Activated naive CD8-positive, alpha-beta T cell treated with anti-CD3 and anti-CD28 coated beads, Interleukin-2, amount 10 ng/mL, durations not matched to agents 7 days and 5 days (primary cell): Measurements from ENCODE around the gene RCBTB1. TPM values are rescaled to one million over a fixed set of nuclear protein-coding genes. Genes with fewer than 3 reads are reported as not detected.
"Not testable (repeated sequence)": the region's sequence is repeated elsewhere in the genome, so short reads cannot be mapped to it uniquely, and the experiment has no call there.

ENCODE experiments used
- ATAC-seq: fragments of 150-1000 bp; cut with Tn5 transposase; one replicate; pipeline ENCODE4 v1.10.0; 2021; ENCODE audit warnings: low read depth, moderate library complexity
- POLR2A ChIA-PET: fragments of 350-600 bp; sonication (Branson Sonifier 250); formaldehyde crosslinking; loops from one replicate; lab custom pipeline; 2021; ENCODE audit warnings: antibody characterized with exemption; lab: Charles Lee
- DNase-seq: peaks from one replicate; pipeline ENCODE4 v3.0.0; 2021
- H3K27ac Mint-ChIP-seq: one replicate; pipeline ENCODE4 v1.8.0; 2022; ENCODE audit warnings: mild to moderate bottlenecking, mixed read lengths
- H3K27me3 Mint-ChIP-seq: one replicate; pipeline ENCODE4 v1.8.0; 2022; ENCODE audit warnings: mild to moderate bottlenecking, moderate library complexity, mixed read lengths
- H3K36me3 Mint-ChIP-seq: one replicate; pipeline ENCODE4 v1.8.0; 2021; ENCODE audit warnings: mild to moderate bottlenecking, mixed read lengths
- H3K4me1 Mint-ChIP-seq: one replicate; pipeline ENCODE4 v1.8.0; 2021; ENCODE audit warnings: mixed read lengths
- H3K4me3 Mint-ChIP-seq: one replicate; pipeline ENCODE4 v1.8.0; 2022; ENCODE audit warnings: mild to moderate bottlenecking, moderate library complexity, mixed read lengths
- H3K9me3 Mint-ChIP-seq: one replicate; pipeline ENCODE4 v1.8.0; 2021; ENCODE audit warnings: mixed read lengths
- total RNA-seq, 2 experiments: library from RNA; stranded (reverse); gene quantifications; one replicate each; pipeline ENCODE4 v1.2.3, GENCODE V29; 2021

The RCBTB1 gene
- total RNA-seq, 2 experiments from 2014 or later: 18.9 to 20.6 TPM

DNA sequence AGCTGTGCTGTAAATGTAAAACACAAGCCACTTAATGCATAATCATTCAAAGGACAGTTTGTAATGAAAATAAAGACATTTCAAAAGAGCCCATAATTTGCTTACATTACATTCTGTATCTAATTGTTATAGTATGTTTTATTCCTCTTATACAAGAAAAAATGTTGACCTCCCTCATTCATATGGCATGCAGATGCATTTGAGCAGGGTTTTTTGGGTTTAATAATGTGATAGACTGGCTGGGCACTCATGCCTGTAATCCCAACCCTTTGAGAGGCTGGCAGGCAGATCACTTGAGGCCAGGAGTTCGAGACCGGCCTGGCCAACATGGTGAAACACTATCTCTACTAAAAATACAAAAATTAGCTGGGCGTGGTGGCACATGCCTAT lies 31.3 kb upstream of the RCBTB1 start:
- peaks cover 5% of the 10 kb centered on the region for H3K27me3 Mint-ChIP-seq
- no peak overlapping the region for H3K27ac Mint-ChIP-seq
- no peak for ATAC-seq
- no peak for DNase-seq
- no peaks in the 10 kb centered on the region for H3K36me3 Mint-ChIP-seq
- POLR2A ChIA-PET: no interaction called here
- no peaks in the 10 kb centered on the region for H3K9me3 Mint-ChIP-seq
- no peak overlapping the region for H3K4me3 Mint-ChIP-seq
- H3K4me1 Mint-ChIP-seq: peaks cover 2% of the 10 kb centered on the region

DNA sequence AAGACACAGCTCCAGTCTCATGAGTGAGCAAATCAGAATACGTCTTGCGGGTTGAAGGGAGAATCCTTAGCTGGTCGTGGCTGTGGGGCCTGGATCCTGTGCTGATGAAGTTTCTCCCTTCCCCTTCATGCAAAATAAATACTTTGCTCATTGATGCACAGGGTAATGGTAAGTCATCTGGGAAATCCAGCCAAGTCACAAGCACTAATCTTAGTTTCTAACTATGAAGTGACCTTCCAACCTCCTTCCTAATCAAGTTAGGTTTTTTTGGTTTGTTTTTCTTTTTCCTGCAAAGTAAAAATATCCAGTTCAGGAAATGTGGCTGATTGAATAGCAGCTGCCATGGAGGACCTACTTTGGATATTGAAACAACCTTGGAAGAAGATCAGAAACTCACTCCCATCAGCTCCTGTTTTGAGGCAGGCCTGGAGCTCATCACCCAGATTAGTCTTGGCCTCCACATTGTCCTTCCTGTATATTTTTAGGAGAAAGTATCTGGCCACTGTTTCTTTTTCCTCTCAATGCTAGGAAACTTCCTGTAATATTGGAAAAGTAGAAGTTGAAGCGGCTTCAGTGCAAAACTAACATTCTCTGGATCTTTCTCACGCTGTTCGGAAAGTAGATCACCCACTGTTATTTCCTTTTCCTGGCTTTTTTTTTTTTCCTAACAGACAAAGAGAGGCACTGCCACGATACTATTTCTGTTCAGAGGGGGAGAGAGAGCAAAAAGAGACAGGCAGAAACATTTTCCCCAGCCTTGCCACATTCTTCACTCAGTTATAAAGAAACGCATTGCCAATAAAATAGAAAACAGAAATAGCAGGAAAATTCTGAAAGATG lies 30.7 kb upstream of the RCBTB1 start:
- Mint-ChIP-seq H3K27ac (no peak overlapping the region), H3K27me3 (peaks cover 8% of the 10 kb centered on the region), H3K4me3 (no peak overlapping the region), H3K9me3 (no peaks in the 10 kb centered on the region), H3K4me1 (peaks cover 2% of the 10 kb centered on the region), H3K36me3 (no peaks in the 10 kb centered on the region)
- POLR2A ChIA-PET: no interaction called here
- no peak for ATAC-seq
- no peak for DNase-seq

DNA sequence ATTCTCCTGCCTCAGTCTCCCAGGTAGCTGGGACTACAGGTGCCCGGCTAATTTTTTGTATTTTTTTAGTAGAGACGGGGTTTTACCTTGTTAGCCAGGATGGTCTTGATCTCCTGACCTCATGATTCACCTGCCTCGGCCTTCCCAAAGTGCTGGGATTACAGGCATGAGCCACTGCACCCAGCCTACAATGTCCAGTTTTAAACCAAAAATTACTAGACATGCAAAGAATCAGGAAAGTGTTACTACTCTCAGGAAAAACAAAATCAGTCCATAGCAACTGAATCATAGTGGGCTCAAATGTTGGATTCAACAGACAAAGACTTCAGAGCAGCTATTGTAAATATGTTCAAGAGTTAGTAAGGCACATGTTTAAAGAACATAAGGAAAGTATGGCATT lies 26.7 kb upstream of the RCBTB1 start:
- H3K27ac Mint-ChIP-seq, H3K4me3 Mint-ChIP-seq, ATAC-seq, H3K36me3 Mint-ChIP-seq, POLR2A ChIA-PET, DNase-seq, H3K4me1 Mint-ChIP-seq, H3K9me3 Mint-ChIP-seq: not testable (repeated sequence)
- H3K27me3 Mint-ChIP-seq: peaks cover 13% of the 10 kb centered on the region

DNA sequence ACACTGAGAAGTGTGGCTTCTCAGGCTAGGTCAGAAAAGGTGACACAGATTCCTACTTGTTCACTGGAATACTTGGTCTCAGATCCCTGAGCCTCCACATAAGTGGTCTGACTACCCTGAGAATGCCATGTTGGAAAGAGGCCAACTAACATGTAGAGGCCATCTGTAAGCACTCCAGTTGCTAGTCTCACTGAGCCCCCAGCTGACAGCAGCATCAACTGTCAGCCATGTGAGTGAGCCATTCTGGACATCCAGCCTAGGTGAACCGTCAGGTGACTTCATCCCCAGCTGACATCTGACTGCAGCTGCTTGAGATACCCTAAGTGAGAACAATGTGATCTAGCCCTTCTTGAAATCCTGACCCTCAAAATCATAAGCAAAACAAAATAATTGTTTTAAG lies 24.8 kb upstream of the RCBTB1 start:
- Mint-ChIP-seq H3K27me3 (peaks cover 13% of the 10 kb centered on the region), H3K4me1 (peaks cover 2% of the 10 kb centered on the region), H3K27ac (no peak overlapping the region), H3K4me3 (no peak overlapping the region), H3K9me3 (no peaks in the 10 kb centered on the region), H3K36me3 (no peaks in the 10 kb centered on the region)
- ATAC-seq: no peak
- POLR2A ChIA-PET: no interaction called here
- no peak for DNase-seq

DNA sequence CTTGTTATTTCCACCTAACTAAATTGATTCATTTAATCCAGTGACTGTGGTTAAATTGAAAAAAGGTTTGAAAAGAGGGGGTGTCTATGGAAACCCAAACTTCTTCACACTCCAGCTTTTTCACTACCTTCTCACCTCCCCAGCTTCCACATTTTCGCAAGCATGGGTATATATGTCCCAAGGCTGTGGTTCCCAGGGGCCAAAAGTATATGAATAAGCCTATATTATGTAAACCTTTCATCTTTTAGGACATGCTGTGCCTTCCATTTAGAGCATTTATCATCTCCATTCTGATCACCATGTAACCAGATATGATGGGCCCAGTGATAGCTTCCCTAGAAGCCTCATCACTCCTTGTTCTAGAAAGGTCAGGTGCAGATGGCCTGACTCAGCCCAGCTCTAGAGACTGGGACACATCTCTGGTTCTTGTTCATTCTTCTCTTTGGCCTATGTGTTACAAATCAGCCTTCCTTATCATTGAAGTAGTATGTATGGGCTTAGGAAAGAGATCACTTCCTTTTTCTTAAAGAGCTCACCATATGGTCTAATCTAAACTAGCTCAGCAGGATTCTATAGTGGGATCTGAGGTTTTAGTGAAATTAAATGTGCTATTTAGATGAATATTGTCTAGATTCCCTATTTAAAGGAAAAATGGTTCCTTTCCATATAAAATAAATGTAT lies 23.4 kb upstream of the RCBTB1 start:
- ATAC-seq (no peak), DNase-seq (no peak)
- Mint-ChIP-seq H3K27me3 (peaks cover 13% of the 10 kb centered on the region), H3K27ac (no peak overlapping the region), H3K4me1 (peaks cover 2% of the 10 kb centered on the region), H3K4me3 (no peak overlapping the region), H3K36me3 (no peaks in the 10 kb centered on the region), H3K9me3 (no peaks in the 10 kb centered on the region)
- POLR2A ChIA-PET: interaction anchor here (0.8 kb wide), 1 partner anchor 165 kb away, joined by 3 read pairs; the partner anchor contains the start of genes CAB39L and SETDB2

DNA sequence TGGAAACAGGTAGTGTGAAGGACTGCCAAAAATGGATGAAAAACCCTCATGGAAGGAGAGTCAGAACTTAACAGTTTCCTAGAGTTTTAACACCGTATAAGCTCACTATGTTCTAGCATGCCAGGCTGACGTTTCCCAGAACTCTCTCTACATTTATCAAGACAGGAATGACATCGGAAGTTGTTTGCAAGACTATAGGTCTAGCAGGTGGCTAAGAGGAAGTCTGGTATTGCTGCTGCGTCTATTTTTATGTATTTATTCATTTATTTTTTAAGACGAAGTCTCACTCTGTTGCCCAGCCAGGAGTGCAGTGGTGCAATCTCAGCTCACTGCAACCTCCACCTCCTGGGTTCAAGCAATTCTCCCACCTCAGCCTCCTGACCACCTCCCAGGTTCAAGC lies 22.4 kb upstream of the RCBTB1 start:
- no peak for DNase-seq
- Mint-ChIP-seq H3K4me3 (no peak overlapping the region), H3K9me3 (no peaks in the 10 kb centered on the region), H3K4me1 (peaks cover 2% of the 10 kb centered on the region), H3K27me3 (peaks cover 11% of the 10 kb centered on the region), H3K27ac (no peak overlapping the region), H3K36me3 (no peaks in the 10 kb centered on the region)
- ATAC-seq: no peak
- POLR2A ChIA-PET: interaction anchor here (1.3 kb wide), 1 partner anchor 111 kb away, joined by 3 read pairs; no protein-coding TSS in a partner anchor

DNA sequence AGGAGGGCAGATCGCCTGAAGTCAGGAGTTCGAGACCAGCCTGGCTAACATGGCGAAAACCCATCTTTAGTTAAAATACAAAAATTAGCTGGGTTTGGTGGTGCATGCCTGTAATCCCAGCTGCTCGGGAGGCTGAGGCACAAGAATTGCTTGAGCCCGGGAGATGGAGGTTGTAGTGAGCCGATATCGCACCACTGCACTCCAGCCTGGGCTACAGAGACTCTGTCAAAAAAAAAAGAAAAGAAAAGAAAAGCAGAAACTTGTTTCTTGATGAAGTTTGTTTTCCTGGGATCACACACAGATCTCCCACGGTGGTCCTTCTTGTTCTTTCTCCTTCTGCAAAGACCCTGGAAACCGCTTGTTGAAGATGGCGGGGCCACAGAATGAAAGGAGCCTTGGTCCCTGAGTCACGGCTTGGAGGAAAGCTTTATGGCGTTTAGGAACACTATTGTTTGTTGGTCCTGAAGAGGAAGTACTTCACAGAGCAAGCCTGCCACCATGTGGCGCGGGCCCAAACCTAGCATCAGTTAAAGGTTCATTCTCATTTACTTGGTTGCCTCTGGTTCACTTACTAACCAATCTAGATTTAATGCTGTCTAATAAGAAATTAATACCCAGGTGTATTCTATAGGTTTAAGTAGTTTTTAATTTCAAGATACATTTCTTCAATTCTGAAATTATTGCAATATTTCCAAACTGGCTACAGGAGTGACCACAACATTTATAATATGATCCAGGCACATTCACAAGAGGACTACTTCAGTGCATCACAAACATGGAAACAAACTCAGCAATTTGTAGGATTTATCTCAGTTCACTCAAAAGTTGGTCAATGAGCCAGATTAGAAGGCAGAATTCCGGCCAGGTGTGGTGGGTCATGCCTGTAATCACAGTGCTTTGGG lies 21.6 kb upstream of the RCBTB1 start:
- Mint-ChIP-seq H3K27ac (peak overlapping the region; percentile 77), H3K9me3 (no peaks in the 10 kb centered on the region), H3K36me3 (no peaks in the 10 kb centered on the region), H3K4me1 (peaks cover 2% of the 10 kb centered on the region), H3K4me3 (peak overlapping the region; percentile 88), H3K27me3 (peaks cover 7% of the 10 kb centered on the region)
- ATAC-seq (peak; percentile 97), DNase-seq (peak; percentile 82)
- POLR2A ChIA-PET: interaction anchor here (0.6 to 1.3 kb wide), 2 partner anchors 111 to 308 kb away, joined by 3 read pairs; no protein-coding TSS in a partner anchor

DNA sequence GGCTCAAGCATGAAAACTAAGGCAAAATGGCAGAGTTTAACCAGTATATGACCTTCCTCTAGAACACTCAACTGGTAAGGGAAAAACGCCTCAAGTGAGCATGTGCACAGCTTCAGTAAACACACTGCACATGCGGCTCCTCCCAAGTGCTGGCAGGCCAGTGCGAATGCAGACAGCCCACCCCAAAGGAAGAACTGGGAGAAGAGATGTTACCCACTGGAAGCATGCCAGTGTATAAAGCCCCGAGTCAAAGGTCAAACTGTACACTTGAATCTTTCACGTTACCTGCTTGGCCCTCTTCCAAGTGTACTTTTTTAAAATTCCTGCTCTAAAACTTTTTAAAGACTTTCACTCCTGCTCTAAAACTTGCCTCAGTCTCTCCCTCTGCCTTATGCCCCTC lies 19.2 kb upstream of the RCBTB1 start:
- ATAC-seq: no peak
- peaks cover 2% of the 10 kb centered on the region for H3K27me3 Mint-ChIP-seq
- POLR2A ChIA-PET: no interaction called here
- H3K27ac Mint-ChIP-seq: no peak overlapping the region
- peaks cover 2% of the 10 kb centered on the region for H3K4me1 Mint-ChIP-seq
- H3K9me3 Mint-ChIP-seq: no peaks in the 10 kb centered on the region
- DNase-seq: no peak
- no peak overlapping the region for H3K4me3 Mint-ChIP-seq
- no peaks in the 10 kb centered on the region for H3K36me3 Mint-ChIP-seq

DNA sequence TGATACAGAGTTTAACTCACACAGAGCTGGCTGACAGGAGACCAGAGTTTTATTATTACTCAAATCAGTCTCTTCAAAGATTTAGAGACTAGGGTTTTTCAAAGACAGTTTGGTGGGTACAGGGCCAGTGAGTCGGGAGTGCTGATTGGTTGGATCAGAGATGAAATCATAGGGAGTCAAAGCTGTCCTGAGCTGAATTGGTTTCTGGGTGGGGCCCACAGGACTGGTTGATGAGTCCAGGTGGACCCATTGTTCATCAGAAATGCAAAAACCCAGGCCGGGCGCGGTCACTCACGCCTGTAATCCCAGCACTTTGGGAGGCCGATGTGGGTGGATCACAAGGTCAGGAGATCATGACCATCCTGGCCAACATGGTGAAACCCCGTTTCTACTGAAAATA lies 17.3 kb upstream of the RCBTB1 start:
- not testable (repeated sequence) for H3K4me3 Mint-ChIP-seq, H3K27ac Mint-ChIP-seq, H3K36me3 Mint-ChIP-seq, DNase-seq, ATAC-seq, H3K9me3 Mint-ChIP-seq, H3K4me1 Mint-ChIP-seq, H3K27me3 Mint-ChIP-seq
- POLR2A ChIA-PET: interaction anchor here (0.6 kb wide), 2 partner anchors 39 to 54 kb away, joined by 3 to 4 read pairs; no protein-coding TSS in a partner anchor

DNA sequence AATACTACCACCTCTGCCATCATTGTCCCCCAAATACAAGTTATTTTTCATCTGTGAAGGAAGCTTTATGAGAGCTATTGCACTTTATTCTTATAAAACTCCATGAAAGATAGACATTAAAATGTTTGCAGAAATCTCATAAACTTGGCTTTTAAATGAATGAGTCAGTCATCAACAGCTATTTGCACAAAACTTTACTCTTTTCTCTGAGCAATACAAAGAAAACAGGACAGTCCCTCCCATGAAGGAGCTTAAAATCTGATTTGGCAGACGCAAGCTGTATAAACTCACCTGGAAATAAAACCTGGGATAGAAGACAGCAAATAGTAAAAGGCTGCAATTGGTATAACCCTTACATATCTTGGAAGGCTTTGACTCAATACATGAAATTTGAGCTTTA lies 16.6 kb upstream of the RCBTB1 start:
- ATAC-seq: no peak
- peaks cover 2% of the 10 kb centered on the region for H3K4me1 Mint-ChIP-seq
- H3K27ac Mint-ChIP-seq: no peak overlapping the region
- no peak for DNase-seq
- H3K9me3 Mint-ChIP-seq: no peaks in the 10 kb centered on the region
- POLR2A ChIA-PET: interaction anchor here (0.6 kb wide), 1 partner anchor 54 kb away, joined by 4 read pairs; no protein-coding TSS in a partner anchor
- no peak overlapping the region for H3K4me3 Mint-ChIP-seq
- no peaks in the 10 kb centered on the region for H3K36me3 Mint-ChIP-seq
- H3K27me3 Mint-ChIP-seq: peaks cover 3% of the 10 kb centered on the region

DNA sequence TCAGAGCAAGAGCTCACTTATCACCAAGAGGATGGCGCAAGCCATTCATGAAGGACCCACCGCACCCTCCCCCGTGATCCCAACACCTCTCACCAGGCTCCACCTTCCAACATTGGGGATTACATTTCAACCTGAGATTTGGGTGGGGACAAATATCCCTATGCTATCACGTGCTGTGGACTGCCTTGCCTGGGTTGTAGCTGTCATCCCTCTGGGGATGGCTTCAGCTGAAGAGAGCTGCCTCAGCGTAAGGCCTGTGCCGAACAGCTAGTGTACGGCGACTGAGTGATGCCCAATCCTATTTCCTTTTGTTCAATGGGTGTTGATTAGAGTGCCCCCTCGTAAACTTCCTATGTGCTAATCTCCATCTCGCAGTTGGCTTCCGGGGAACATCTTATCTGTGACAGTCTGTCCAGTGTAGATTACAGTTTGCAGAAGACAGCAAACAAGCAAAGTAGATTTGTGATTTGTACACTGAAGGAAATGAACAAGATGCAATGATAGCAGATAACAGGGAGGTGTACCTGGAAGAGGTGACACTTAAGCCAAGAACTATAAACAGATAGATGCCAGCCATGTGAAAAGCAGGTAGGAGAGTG lies 11.8 kb upstream of the RCBTB1 start:
- no peaks in the 10 kb centered on the region for H3K4me1 Mint-ChIP-seq
- no peaks in the 10 kb centered on the region for H3K9me3 Mint-ChIP-seq
- POLR2A ChIA-PET: no interaction called here
- DNase-seq: no peak
- no peak for ATAC-seq
- H3K27me3 Mint-ChIP-seq: peaks cover 3% of the 10 kb centered on the region
- no peak overlapping the region for H3K4me3 Mint-ChIP-seq
- no peaks in the 10 kb centered on the region for H3K36me3 Mint-ChIP-seq
- no peak overlapping the region for H3K27ac Mint-ChIP-seq

DNA sequence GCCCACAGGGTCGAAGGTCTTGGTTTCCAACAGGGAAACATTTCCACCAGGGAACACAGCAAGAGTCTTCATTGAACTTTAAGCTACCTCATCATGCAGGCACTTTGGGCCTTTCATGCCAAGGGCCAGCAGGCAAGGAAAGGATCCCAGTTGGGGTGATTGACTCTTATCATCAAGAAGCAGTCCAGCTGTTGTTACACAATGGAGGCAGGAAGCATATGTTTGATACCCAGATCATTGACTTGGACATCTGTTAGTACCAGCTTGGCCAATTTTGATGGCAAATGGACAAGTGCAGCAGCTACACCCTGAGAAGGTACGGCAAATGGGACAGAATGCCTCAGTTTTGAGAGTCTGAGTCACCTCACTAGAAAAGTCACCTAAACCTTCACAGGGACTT lies 10.9 kb upstream of the RCBTB1 start:
- no peak for ATAC-seq
- POLR2A ChIA-PET: no interaction called here

DNA sequence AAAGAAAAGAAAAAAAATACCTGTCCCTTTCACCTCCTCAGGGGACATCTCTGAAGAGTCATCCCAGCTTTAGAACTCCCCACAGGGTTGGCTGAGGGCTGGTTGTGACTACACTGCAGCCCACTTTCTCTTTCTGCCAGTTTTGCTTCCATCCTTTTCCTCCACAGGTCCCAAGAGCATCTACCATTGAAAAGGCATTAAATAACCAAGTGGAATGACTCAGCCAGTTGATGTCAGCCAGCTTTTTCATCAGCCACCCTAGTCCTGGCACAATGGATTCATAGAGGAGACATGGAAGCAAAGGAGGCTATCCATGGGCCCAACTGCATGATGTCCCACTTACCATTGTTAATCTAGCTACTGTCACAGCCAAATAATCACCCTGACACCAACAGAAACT lies 9.2 kb upstream of the RCBTB1 start:
- H3K27me3 Mint-ChIP-seq: peaks cover 5% of the 10 kb centered on the region
- no peak overlapping the region for H3K4me3 Mint-ChIP-seq
- DNase-seq (no peak), ATAC-seq (no peak)
- H3K36me3 Mint-ChIP-seq: no peaks in the 10 kb centered on the region
- no peak overlapping the region for H3K27ac Mint-ChIP-seq
- H3K4me1 Mint-ChIP-seq: no peaks in the 10 kb centered on the region
- no peaks in the 10 kb centered on the region for H3K9me3 Mint-ChIP-seq
- POLR2A ChIA-PET: no interaction called here

More for the DNA sequence above, 10.9 kb upstream of the RCBTB1 start:
- DNase-seq: no peak
- Mint-ChIP-seq H3K27ac (no peak overlapping the region), H3K4me1 (no peaks in the 10 kb centered on the region), H3K4me3 (no peak overlapping the region), H3K27me3 (peaks cover 3% of the 10 kb centered on the region), H3K9me3 (no peaks in the 10 kb centered on the region), H3K36me3 (no peaks in the 10 kb centered on the region)
